K562 (cell line): ENCODE measurements around the gene ATRAID. TPM values are rescaled to one million over a fixed set of nuclear protein-coding genes. Genes with fewer than 3 reads are reported as not detected.

Source experiments
- ATAC-seq: fragments of 200-7000 bp; cut with Tn5 transposase; 3 replicates; pipeline ENCODE4 v1.9.1; 2020; ENCODE audit warnings: moderate library complexity
- BruUV-seq: library from RNA; stranded (reverse); fragments of 400-500 nt; replicated peaks from 2 replicates; lab custom pipeline; 2021; lab: Mats Ljungman, UMichigan
- CTCF ChIA-PET: fragments of 300-600 bp; formaldehyde crosslinking; extraction: SDS; loops from one replicate; lab custom pipeline; 2021; ENCODE audit warnings: low intra/inter-chr PET ratio; lab: Yijun Ruan, JAX
- POLR2A ChIA-PET: fragments of 300-600, 350-650 bp; sonication (Branson Sonifier 250); formaldehyde crosslinking; extraction: SDS; loops from one replicate; lab custom pipeline; 2021; ENCODE audit warnings: antibody characterized with exemption, inconsistent platforms; lab: Yijun Ruan, JAX
- DNase-seq, 4 experiments: peaks; one replicate each; pipeline versions ENCODE4 v3.0.0 to v3.0.0-alpha.2; 2011 to 2018; ENCODE audit warnings: low spot score in 3 of 4, mixed read lengths in 3 of 4; ENCODE audit errors: extremely low read depth in 1 of 4
- FAIRE-seq: peaks from 2 replicates; lab custom pipeline; 2011; peaks lifted over from hg19 to GRCh38; lab: Jason Lieb, UNC
- H2AFZ ChIP-seq: 2 replicates; pipeline ENCODE4 v1.6.0; 2011; ENCODE audit warnings: low read depth, low read length, control low read depth, inconsistent platforms
- H3K27ac ChIP-seq: fragments of 200-600 bp; 3 replicates; pipeline ENCODE4 v1.8.0; 2011; ENCODE audit warnings: low read depth, mild to moderate bottlenecking, control low read depth, inconsistent platforms, low read length, moderate library complexity, mixed read lengths; ENCODE audit errors: extremely low read depth
- H3K27me3 ChIP-seq, 2 experiments: fragments of 300-600 bp in 1 of 2; 2 replicates in 1 of 2; 3 replicates in 1 of 2; pipeline versions ENCODE4 v1.6.0 to v1.8.0; 2011; ENCODE audit warnings: inconsistent platforms in 2 of 2, low read length in 2 of 2, mild to moderate bottlenecking in 1 of 2, mixed read lengths in 1 of 2, moderate library complexity in 1 of 2; ENCODE audit not compliant: control insufficient read depth in 2 of 2, insufficient read depth in 2 of 2
- H3K36me3 ChIP-seq: fragments of 300-600 bp; 3 replicates; pipeline ENCODE4 v1.8.0; 2011; ENCODE audit warnings: mild to moderate bottlenecking, low read length, inconsistent platforms; ENCODE audit not compliant: control insufficient read depth, insufficient read depth
- H3K4me1 ChIP-seq, 2 experiments: fragments of 200-600 bp in 1 of 2; replicated peaks in 1 of 2; 2 replicates in 1 of 2; 3 replicates in 1 of 2; pipeline versions ENCODE4 v1.5.1 to v1.8.0; 2011; ENCODE audit warnings: inconsistent platforms in 2 of 2, low read length in 2 of 2, mild to moderate bottlenecking in 1 of 2, mixed read lengths in 1 of 2, moderate library complexity in 1 of 2; ENCODE audit not compliant: control insufficient read depth in 2 of 2, insufficient read depth in 2 of 2
- H3K4me2 ChIP-seq: 2 replicates; pipeline ENCODE4 v1.6.1; 2011; ENCODE audit warnings: low read length, control low read depth, inconsistent platforms, mixed read lengths; ENCODE audit not compliant: insufficient read depth
- H3K4me3 ChIP-seq: fragments of 200-600 bp; sonication (generic), shearing (Covaris generic); 2 replicates; pipeline ENCODE4 v1.5.1; 2016; ENCODE audit warnings: control low read depth, inconsistent platforms
- H3K79me2 ChIP-seq: fragments of 200-600 bp; 3 replicates; pipeline ENCODE4 v1.8.0; 2011; ENCODE audit warnings: low read length, inconsistent platforms; ENCODE audit not compliant: control insufficient read depth, insufficient read depth
- H3K9ac ChIP-seq, 2 experiments: 2 replicates each; pipeline versions ENCODE4 v1.6.0 to v1.6.1; 2011; ENCODE audit warnings: low read depth in 2 of 2, low read length in 2 of 2, control low read depth in 1 of 2, inconsistent platforms in 1 of 2, mild to moderate bottlenecking in 1 of 2, mixed read lengths in 1 of 2; ENCODE audit not compliant: insufficient read depth in 1 of 2
- H3K9me1 ChIP-seq: one replicate; pipeline ENCODE4 v1.6.0; 2011; ENCODE audit warnings: inconsistent platforms, mild to moderate bottlenecking, low read length, moderate library complexity; ENCODE audit not compliant: control insufficient read depth, insufficient read depth
- H3K9me3 ChIP-seq: replicated peaks from 2 replicates; pipeline ENCODE4 v1.5.1; 2011; ENCODE audit warnings: low read depth, low read length, inconsistent platforms; ENCODE audit not compliant: control insufficient read depth, insufficient read depth
- H4K20me1 ChIP-seq: replicated peaks from 2 replicates; pipeline ENCODE4 v1.6.1; 2011; ENCODE audit warnings: low read length, inconsistent platforms, mixed read lengths; ENCODE audit not compliant: control insufficient read depth, insufficient read depth
- E2F4 ChIP-seq: sonication (generic); formaldehyde crosslinking; IDR thresholded peaks from 2 replicates; pipeline ENCODE4 v1.8.0; 2022; ENCODE audit warnings: mild to moderate bottlenecking, low read depth, missing genetic modification reagents
- POLR2A ChIP-seq: fragments of 450-650 bp; conservative IDR thresholded peaks from 2 replicates; pipeline ENCODE4 v1.6.1; 2016
- SUPT5H ChIP-seq: fragments of 450-650 bp; IDR thresholded peaks from 2 replicates; pipeline ENCODE4 v1.6.1; 2016
- WGBS: fragments of 100-300 bp; shearing (Covaris generic); methylation state at CpG from one replicate; pipeline ENCODE4 v1.1.6; 2016; ENCODE audit warnings: low coverage, mixed read lengths; ENCODE audit not compliant: insufficient coverage; ENCODE audit errors: missing lambda C conversion rate; 5-methylcytosine and 5-hydroxymethylcytosine counted together
- in situ Hi-C: fragments of 300-500 bp; cut with MboI; formaldehyde crosslinking; loops from 4 replicates; pipeline ENCODE4 v1.15.0; 2018; ENCODE audit warnings: inconsistent platforms, mixed read lengths
- intact Hi-C: fragments of 100-400 bp; cut with micrococcal nuclease; formaldehyde crosslinking; loops from 2 replicates; pipeline ENCODE4 v1.14.2; 2022
- polyA plus RNA-seq, 8 experiments: library from polyadenylated mRNA; depleted of rRNA in 4 of 8; stranded (reverse) in 5 of 8; unstranded in 3 of 8; fragments of >200 nt; fragmentation: Nextera tagmentation in 2 of 8; fragmentation: Illumina TruSeq in 1 of 8; extraction: Ambion mirVana in 2 of 8; extraction: Trizol in 1 of 8; gene quantifications; 2 replicates each; pipeline versions ENCODE4 v1.2.1 to v1.2.3, GENCODE V29; 2011 to 2014; ENCODE audit warnings: inconsistent platforms in 1 of 8, missing spikeins in 1 of 8
- total RNA-seq, 7 experiments: library from RNA; depleted of rRNA in 6 of 7; stranded (reverse); fragments of >200 nt in 6 of 7; fragmentation: Illumina TruSeq in 2 of 7; extraction: Trizol in 2 of 7; gene quantifications; 2 replicates each; pipeline versions ENCODE4 v1.2.1 to v1.2.3, GENCODE V29; 2011 to 2021; ENCODE audit warnings: low replicate concordance in 1 of 7
- TF ChIP-seq, protein P1 (sequence below), 3 experiments: fragments of 200-800 bp in 1 of 3; fragments of 250-450 bp in 1 of 3; fragments of 450-650 bp in 1 of 3; sonication (Bioruptor Pico) in 1 of 3; sonication (Bioruptor generic) in 1 of 3; formaldehyde crosslinking in 1 of 3; IDR thresholded peaks; 2 replicates each; pipeline versions ENCODE4 v1.6.1 to v1.8.0; 2016 to 2022; ENCODE audit warnings: mild to moderate bottlenecking in 2 of 3, missing genetic modification characterization in 2 of 3, missing compliant biosample characterization in 1 of 3, moderate library complexity in 1 of 3

ATRAID gene
- total and polyA plus RNA-seq, 9 of the 15 experiments (the other 6 are each of a cell fraction or from before 2014, with no cell fraction given): 70.2 to 187 (median 108) TPM

GRCh38 chr2:27198627-27199026 lies 13.2 kb upstream of the ATRAID start:
- Histone ChIP-seq H3K27ac (no peak overlapping the region), H3K9ac (no peak overlapping the region), H3K79me2 (no peaks in the 10 kb centered on the region), H3K9me3 (no peaks in the 10 kb centered on the region), H3K36me3 (peaks cover 38% of the 10 kb centered on the region; the same call in 2 of the 3 replicates), H3K4me2 (no peak overlapping the region), H2AFZ (no peak overlapping the region), H3K4me3 (no peak overlapping the region), H3K27me3 (no peaks in the 10 kb centered on the region), H3K4me1 (no peaks in the 10 kb centered on the region; a peak in 2 of 5 replicates), H4K20me1 (no peaks in the 10 kb centered on the region), H3K9me1 (no peaks in the 10 kb centered on the region)
- intact Hi-C loops: no loop called here
- WGBS: 53% methylated on average over 2 of the region's 2 CpGs
- ChIA-PET CTCF (no interaction called here), POLR2A (interaction anchor here (0.6 to 1.1 kb wide), 2 partner anchors 12 to 81 kb away, joined by 3 read pairs; no protein-coding TSS in a partner anchor)
- in situ Hi-C loops: no loop called here
- BruUV-seq: no TSS peak
- ATAC-seq: no peak; the same call in 2 of the 3 replicates
- DNase-seq: no peak
- FAIRE-seq: peak; percentile 49
- TF ChIP-seq E2F4 (CRISPR knock-in tag) (no peak), SUPT5H (0 out of 2 replicates have a peak, but pooled peaks have one; percentile 12)
- TF ChIP-seq, all 486 proteins: peak for 1

GRCh38 chr2:27199241-27199640 lies 12.6 kb upstream of the ATRAID start:
- in situ Hi-C loops: no loop called here

More at GRCh38 chr2:27199241-27199640, 12.6 kb upstream of the ATRAID start:
- DNase-seq: no peak
- no peaks in the 10 kb centered on the region for H3K79me2 ChIP-seq
- WGBS: 90% methylated on average over 2 of the region's 2 CpGs
- H3K9me1 ChIP-seq: no peaks in the 10 kb centered on the region
- H2AFZ ChIP-seq: no peak overlapping the region
- CTCF ChIA-PET: no interaction called here
- H4K20me1 ChIP-seq: no peaks in the 10 kb centered on the region
- H3K9ac ChIP-seq: no peak overlapping the region
- TF ChIP-seq, protein P1, sequence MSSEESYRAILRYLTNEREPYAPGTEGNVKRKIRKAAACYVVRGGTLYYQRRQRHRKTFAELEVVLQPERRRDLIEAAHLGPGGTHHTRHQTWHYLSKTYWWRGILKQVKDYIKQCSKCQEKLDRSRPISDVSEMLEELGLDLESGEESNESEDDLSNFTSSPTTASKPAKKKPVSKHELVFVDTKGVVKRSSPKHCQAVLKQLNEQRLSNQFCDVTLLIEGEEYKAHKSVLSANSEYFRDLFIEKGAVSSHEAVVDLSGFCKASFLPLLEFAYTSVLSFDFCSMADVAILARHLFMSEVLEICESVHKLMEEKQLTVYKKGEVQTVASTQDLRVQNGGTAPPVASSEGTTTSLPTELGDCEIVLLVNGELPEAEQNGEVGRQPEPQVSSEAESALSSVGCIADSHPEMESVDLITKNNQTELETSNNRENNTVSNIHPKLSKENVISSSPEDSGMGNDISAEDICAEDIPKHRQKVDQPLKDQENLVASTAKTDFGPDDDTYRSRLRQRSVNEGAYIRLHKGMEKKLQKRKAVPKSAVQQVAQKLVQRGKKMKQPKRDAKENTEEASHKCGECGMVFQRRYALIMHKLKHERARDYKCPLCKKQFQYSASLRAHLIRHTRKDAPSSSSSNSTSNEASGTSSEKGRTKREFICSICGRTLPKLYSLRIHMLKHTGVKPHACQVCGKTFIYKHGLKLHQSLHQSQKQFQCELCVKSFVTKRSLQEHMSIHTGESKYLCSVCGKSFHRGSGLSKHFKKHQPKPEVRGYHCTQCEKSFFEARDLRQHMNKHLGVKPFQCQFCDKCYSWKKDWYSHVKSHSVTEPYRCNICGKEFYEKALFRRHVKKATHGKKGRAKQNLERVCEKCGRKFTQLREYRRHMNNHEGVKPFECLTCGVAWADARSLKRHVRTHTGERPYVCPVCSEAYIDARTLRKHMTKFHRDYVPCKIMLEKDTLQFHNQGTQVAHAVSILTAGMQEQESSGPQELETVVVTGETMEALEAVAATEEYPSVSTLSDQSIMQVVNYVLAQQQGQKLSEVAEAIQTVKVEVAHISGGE (CRISPR knock-in tag; IDR thresholded peaks at IDR 0.05): no peak
- TF ChIP-seq POLR2A: peak; percentile 43; the same call in 1 of the 2 replicates
- TF ChIP-seq, all 486 proteins: peak for 1
- intact Hi-C loops: no loop called here
- Histone ChIP-seq H3K36me3 (peaks cover 45% of the 10 kb centered on the region; the same call in 2 of the 3 replicates), H3K4me1 (no peaks in the 10 kb centered on the region; a peak in 2 of 5 replicates), H3K9me3 (no peaks in the 10 kb centered on the region), H3K4me2 (no peak overlapping the region), H3K27me3 (no peaks in the 10 kb centered on the region), H3K27ac (no peak overlapping the region), H3K4me3 (no peak overlapping the region)
- ATAC-seq (peak; percentile 51), FAIRE-seq (peak; percentile 32)
- POLR2A ChIA-PET: interaction anchor here (0.6 to 1.1 kb wide), 2 partner anchors 12 to 81 kb away, joined by 3 read pairs; no protein-coding TSS in a partner anchor
- no TSS peak for BruUV-seq
